Activated T-cell treated with anti-CD3 and anti-CD28 coated beads, Interleukin-2, amount 50 U/mL, for 72 hours (primary cell): ENCODE measurements around the gene OTOS. TPM values are rescaled to one million over a fixed set of nuclear protein-coding genes. Genes with fewer than 3 reads are reported as not detected.

ENCODE experiments used
- ATAC-seq, 2 donors: fragments of 150-1000 bp; cut with Tn5 transposase; replicated peaks in 1 of 2; 2 replicates each; pipeline ENCODE4 v1.10.0; 2021; ENCODE audit warnings: moderate library complexity in 2 of 2, mild to moderate bottlenecking in 1 of 2
- DNase-seq, 2 donors: peaks; one replicate each; pipeline ENCODE4 v3.0.0; 2021 to 2022; ENCODE audit warnings: mixed read lengths in 1 of 2
- H3K27ac Mint-ChIP-seq: one replicate; pipeline ENCODE4 v1.8.0; 2022; ENCODE audit warnings: mild to moderate bottlenecking, moderate library complexity, mixed read lengths
- H3K27me3 Mint-ChIP-seq: one replicate; pipeline ENCODE4 v1.8.0; 2022; ENCODE audit warnings: low read depth, mixed read lengths
- H3K36me3 Mint-ChIP-seq, 2 donors: one replicate each; pipeline ENCODE4 v1.8.0; 2022; ENCODE audit warnings: mixed read lengths in 2 of 2, mild to moderate bottlenecking in 1 of 2; ENCODE audit not compliant: insufficient read depth in 2 of 2
- H3K4me1 Mint-ChIP-seq: one replicate; pipeline ENCODE4 v1.8.0; 2022; ENCODE audit warnings: low read depth, mixed read lengths
- H3K4me3 Mint-ChIP-seq, 2 donors: one replicate each; pipeline ENCODE4 v1.8.0; 2022; ENCODE audit warnings: mild to moderate bottlenecking in 2 of 2, mixed read lengths in 2 of 2, moderate library complexity in 2 of 2
- H3K9me3 Mint-ChIP-seq, 2 donors: one replicate each; pipeline ENCODE4 v1.8.0; 2022; ENCODE audit warnings: mixed read lengths in 2 of 2
- total RNA-seq, 2 donors: library from RNA; stranded (reverse); gene quantifications; one replicate each; pipeline ENCODE4 v1.2.3, GENCODE V29; 2022

The OTOS gene
- total RNA-seq, 2 donors from 2014 or later: not detected

DNA sequence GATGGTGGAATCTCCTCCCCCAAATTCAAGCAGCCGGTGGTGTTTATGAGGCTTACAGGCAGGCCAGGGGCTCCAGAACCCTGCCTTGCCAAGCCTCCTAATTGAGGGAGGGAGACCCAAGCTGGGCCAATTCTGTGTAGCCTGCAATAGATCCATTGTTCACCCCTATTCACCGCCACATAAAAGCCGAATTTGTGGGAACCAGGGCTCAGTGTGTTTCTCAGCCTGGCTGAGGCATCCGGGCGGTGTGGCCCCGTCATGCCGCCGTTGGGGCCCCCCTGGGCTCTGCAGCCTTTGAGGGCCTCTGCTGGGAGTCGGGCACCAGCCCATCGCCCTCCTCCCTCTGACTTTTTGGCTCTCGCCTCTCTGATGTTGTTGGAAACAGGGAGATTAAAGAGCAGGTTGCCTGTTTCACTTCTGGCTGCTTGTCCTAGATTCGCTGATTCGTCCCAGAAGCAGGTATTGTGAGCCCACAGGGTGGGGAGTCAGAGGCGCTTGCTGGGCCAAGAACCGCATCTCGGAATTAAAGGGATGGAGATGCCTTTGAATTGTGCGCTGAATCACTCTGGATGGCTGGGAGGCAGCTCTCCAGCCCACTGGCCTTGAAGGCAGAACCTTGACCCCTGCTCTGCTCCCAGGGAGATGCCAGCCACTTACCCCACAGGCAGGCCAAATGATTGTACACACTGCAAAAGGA, 14.7 kb upstream of the OTOS start:
- no peak overlapping the region for H3K27ac Mint-ChIP-seq
- H3K9me3 Mint-ChIP-seq: no peaks in the 10 kb centered on the region
- H3K4me3 Mint-ChIP-seq: no peak overlapping the region
- H3K27me3 Mint-ChIP-seq: peaks cover 14% of the 10 kb centered on the region
- DNase-seq (no peak), ATAC-seq (no peak)
- H3K4me1 Mint-ChIP-seq: no peaks in the 10 kb centered on the region
- H3K36me3 Mint-ChIP-seq: no peaks in the 10 kb centered on the region

DNA sequence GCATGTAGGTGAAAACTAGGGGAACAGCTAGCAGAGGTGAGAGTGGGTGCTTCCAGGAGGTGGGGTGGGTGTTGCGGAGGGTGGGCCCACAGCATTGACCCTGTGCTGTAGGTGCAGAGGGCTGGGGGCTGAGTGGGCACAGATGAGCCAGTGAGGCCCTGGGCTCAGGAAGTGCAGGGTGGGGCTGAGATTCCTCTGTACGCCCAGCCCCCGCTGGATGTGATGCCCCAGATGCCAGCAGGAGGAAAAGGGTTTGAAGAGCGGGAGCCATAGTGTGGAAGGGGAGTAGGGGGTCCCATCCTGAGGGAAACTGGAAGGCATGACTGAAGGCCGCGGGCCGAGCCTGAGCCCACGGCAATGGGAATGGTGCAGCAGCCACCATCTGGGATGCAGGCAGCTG, 14.1 kb upstream of the OTOS start:
- H3K27me3 Mint-ChIP-seq: peaks cover 14% of the 10 kb centered on the region
- DNase-seq: no peak
- no peak for ATAC-seq
- H3K27ac Mint-ChIP-seq: no peak overlapping the region
- no peaks in the 10 kb centered on the region for H3K36me3 Mint-ChIP-seq
- H3K4me3 Mint-ChIP-seq: no peak overlapping the region
- H3K9me3 Mint-ChIP-seq: no peaks in the 10 kb centered on the region
- H3K4me1 Mint-ChIP-seq: no peaks in the 10 kb centered on the region

GRCh38 chr2:240153418-240153817, 13.0 kb upstream of the OTOS start:
- no peak overlapping the region for H3K4me3 Mint-ChIP-seq
- H3K4me1 Mint-ChIP-seq: no peaks in the 10 kb centered on the region
- ATAC-seq (no peak), DNase-seq (no peak)
- no peaks in the 10 kb centered on the region for H3K36me3 Mint-ChIP-seq
- H3K9me3 Mint-ChIP-seq: no peaks in the 10 kb centered on the region
- no peak overlapping the region for H3K27ac Mint-ChIP-seq
- H3K27me3 Mint-ChIP-seq: peaks cover 14% of the 10 kb centered on the region

DNA sequence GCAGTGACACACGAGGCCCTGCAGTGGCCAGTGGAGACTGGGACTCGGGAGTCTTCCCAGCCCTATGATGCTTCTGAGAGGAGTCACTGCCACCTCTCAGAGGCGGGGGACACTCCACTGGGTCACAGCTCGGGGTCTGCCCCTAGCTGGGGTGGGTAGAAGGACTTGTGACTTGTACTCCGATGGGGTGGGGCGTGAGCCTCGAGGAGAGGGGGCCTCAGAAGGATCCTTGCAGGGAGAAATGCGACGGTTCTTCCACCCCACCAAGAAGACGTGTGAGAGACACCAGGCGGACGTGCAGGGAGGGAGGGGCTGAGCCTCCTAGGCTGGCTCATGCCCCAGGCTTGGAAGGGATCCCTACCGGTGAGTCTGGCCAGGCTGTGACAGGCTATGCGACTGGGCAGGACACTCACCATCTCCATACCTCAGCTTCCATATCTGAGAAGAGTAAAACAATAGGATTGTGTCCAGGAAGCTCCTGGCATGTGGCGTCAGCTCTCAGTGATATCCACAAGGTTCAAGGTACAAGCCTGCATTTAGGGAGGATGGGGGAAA, 11.1 kb upstream of the OTOS start:
- no peak for ATAC-seq
- H3K36me3 Mint-ChIP-seq: no peaks in the 10 kb centered on the region
- peaks cover 7 to 8% of the 10 kb centered on the region in 2 donors for H3K9me3 Mint-ChIP-seq
- no peak overlapping the region for H3K4me3 Mint-ChIP-seq
- peaks cover 14% of the 10 kb centered on the region for H3K27me3 Mint-ChIP-seq
- no peak for DNase-seq
- H3K27ac Mint-ChIP-seq: no peak overlapping the region
- no peaks in the 10 kb centered on the region for H3K4me1 Mint-ChIP-seq

DNA sequence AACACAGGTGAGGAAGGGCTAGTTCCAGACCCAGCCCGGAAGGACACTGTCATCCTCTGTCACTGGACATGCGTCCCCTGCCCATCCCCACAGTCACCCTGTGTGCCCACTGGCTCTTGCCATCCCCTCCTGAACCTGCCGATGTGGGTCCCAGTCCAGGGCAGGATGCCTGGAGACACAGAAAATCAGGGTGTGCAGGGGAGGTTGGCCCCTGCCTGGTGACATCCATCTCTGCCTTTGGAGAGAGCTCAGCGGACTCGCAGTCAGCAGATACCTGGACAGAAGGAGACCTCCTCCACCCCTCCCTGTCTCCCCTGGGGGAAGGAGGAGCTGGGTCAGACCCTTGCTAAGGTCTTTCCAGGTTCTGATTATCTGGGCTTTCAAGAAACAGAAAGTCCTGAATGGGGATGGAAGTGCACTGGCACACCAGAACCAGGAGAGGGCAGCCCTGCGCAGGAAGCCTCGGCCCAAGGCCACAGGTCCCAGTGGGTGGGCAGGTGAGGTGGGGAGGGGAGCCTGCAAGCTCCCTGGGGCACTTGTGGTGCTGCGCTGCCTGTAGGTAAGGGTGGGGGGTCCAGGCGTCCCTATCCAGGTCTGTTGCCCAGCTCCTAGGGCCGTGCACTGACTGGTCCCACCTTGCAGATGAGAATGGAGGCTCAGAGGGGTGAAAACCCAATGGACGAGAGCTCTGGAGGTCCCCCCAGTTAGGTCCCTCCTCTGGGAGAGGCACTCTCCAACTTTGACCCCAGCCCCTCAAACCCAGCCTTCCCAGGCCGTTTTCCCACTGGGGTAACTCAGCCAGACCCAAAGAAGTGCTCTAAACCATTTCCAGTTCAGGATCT, 9.7 kb upstream of the OTOS start:
- DNase-seq (peak; percentile 40 to 43), ATAC-seq (peak; percentile 49 to 62)
- Mint-ChIP-seq H3K4me3 (no peak overlapping the region), H3K27me3 (peaks cover 14% of the 10 kb centered on the region), H3K27ac (no peak overlapping the region), H3K36me3 (no peaks in the 10 kb centered on the region), H3K4me1 (no peaks in the 10 kb centered on the region), H3K9me3 (peaks cover 7 to 8% of the 10 kb centered on the region in 2 donors)

DNA sequence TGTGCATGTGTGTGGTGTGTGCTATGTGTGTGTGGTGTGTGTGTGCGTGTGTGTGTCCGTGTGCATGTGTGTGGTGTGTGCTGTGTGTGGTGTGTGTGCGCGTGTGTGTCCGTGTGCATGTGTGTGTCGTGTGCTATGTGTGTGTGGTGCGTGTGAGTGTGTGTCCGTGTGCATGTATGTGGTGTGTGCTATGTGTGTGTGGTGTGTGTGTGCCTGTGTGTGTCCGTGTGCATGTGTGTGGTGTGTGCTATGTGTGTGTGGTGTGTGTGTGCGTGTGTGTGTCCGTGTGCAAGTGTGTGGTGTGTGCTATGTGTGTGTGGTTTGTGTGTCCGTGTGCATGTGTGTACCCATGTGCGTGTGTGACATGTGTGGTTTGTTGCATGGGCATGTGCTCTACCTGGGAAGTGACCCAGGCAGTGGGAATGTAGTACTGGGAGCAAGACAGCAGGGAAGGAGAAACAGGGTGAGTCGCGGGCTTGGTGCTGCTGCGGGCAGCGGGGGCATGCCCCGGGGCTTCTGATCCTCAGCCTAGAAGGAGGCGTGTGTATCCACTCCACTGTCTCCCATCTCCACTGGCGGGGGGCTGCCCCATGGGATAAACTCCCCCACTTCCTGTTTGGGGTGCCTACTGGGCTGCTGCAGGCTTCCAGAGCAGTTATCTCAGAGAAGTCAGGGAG, 7.6 kb upstream of the OTOS start:
- Mint-ChIP-seq H3K36me3 (no peaks in the 10 kb centered on the region), H3K4me3 (no peak overlapping the region), H3K27ac (no peak overlapping the region), H3K9me3 (peaks cover 7 to 8% of the 10 kb centered on the region in 2 donors), H3K27me3 (peaks cover 9% of the 10 kb centered on the region), H3K4me1 (no peaks in the 10 kb centered on the region)
- ATAC-seq: no peak
- DNase-seq: no peak

DNA sequence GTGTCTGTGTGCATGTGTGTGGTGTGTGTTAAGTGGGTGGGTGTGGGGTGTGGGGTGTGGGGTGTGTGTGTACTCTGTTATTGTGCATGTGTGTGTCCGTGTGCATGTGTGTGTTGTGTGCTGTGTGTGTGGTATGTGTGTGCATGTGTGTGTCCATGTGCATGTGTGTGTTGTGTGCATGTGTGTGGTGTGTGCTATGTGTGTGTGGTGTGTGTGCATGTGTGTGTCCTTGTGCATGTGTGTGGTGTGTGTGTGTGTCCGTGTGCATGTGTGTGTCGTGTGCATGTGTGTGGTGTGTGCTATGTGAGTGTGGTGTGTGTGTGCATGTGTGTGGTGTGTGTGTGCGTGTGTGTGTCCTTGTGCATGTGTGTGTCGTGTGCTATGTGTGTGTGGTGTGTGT, 6.9 kb upstream of the OTOS start:
- H3K27ac Mint-ChIP-seq: no peak overlapping the region
- H3K9me3 Mint-ChIP-seq: peaks cover 7 to 8% of the 10 kb centered on the region in 2 donors
- H3K36me3 Mint-ChIP-seq: no peaks in the 10 kb centered on the region
- no peak for ATAC-seq
- no peak overlapping the region for H3K4me3 Mint-ChIP-seq
- DNase-seq: no peak
- peaks cover 4% of the 10 kb centered on the region for H3K27me3 Mint-ChIP-seq
- H3K4me1 Mint-ChIP-seq: no peaks in the 10 kb centered on the region

DNA sequence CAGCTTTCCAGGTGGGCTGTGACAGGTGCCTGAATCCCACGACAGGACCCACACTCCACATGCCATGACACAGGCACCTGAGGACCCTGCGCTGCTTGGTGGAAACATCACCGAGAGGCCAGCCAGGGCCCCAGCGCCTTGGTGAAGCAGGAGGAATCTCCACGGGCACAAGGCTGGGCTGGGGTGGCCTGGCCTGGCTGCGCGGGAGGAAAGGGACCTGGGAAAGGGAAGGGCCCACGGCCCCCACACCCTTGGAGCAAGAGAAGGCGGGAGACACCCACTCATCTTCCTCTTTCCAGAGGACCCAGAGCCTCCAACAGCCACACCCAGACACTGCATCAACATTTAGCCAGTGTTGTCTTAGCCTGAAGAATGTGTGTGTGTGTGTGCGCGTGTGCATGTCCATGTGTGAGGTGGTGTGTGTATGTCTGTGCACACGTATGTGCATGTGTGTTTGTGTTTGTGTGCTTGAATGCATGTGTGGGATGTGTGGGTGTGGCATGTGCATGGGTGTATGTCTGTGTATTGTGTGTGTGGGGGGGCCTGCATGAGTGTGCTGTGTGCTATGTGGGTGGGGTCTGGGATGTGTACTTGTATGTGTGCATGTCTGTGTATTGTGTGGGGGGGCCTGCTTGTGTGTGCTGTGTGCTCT, 6.3 kb upstream of the OTOS start:
- DNase-seq (no peak), ATAC-seq (no peak)
- Mint-ChIP-seq H3K27me3 (no peaks in the 10 kb centered on the region), H3K4me3 (no peak overlapping the region), H3K9me3 (peaks cover 7 to 8% of the 10 kb centered on the region in 2 donors), H3K27ac (no peak overlapping the region), H3K4me1 (no peaks in the 10 kb centered on the region), H3K36me3 (no peaks in the 10 kb centered on the region)

GRCh38 chr2:240146141-240146561, 5.7 kb upstream of the OTOS start:
- Mint-ChIP-seq H3K36me3 (no peaks in the 10 kb centered on the region), H3K27ac (no peak overlapping the region), H3K9me3 (peaks cover 7 to 8% of the 10 kb centered on the region in 2 donors), H3K4me1 (no peaks in the 10 kb centered on the region), H3K27me3 (no peaks in the 10 kb centered on the region), H3K4me3 (no peak overlapping the region)
- ATAC-seq (no peak), DNase-seq (no peak)

GRCh38 chr2:240145461-240145860, 5.0 kb upstream of the OTOS start:
- Mint-ChIP-seq H3K27ac (no peak overlapping the region), H3K4me1 (no peaks in the 10 kb centered on the region), H3K36me3 (no peaks in the 10 kb centered on the region), H3K27me3 (no peaks in the 10 kb centered on the region), H3K9me3 (peaks cover 7 to 8% of the 10 kb centered on the region in 2 donors), H3K4me3 (no peak overlapping the region)
- ATAC-seq (no peak), DNase-seq (no peak)

- no peaks in the 10 kb centered on the region for H3K27me3 Mint-ChIP-seq
- no peak overlapping the region for H3K27ac Mint-ChIP-seq
- no peak for DNase-seq
These were observed 4.3 kb upstream of the OTOS start for GRCh38 chr2:240144649-240145261.

DNA sequence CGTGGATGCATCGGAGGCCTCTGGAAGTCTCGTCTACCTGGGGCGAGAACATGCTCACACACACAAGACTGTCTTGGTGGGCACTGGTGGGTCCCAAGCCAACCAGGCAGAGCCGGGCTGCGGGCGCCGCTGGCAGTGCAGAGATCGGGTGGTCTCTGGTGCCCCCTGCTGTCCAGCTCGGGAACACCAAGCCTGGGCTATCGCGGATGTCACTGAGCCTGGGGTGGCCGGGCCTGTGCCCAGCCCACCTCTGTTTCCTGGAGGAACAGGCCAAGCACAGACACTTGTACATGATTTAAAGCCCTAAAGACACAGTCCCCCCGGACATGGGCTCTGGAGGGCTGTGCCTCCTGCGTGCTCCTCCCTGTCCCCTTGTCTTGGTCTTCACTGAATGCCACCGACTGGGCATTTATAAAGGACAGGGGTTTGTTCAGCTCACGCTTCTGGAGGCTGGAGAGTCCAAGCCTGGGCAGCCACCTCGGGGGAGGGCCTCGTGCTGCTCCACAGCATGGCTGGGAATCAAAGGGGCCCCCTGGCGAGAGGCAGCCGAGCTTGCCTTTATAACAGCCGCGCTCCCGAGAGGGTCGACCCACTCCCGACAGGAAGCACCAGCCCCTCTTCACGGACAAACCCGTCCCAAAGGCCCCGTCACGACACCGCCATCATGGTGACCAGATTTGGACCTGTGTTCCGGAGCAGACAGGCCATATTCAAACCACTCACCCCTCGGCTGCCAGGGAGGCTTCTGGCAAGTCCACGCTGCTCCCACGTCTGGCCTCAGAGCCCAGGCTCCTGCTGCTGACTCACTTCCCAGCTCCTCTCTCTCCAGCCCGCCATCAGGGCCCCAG, 3.6 kb upstream of the OTOS start:
- Mint-ChIP-seq H3K27me3 (no peaks in the 10 kb centered on the region), H3K4me3 (no peak overlapping the region), H3K4me1 (no peaks in the 10 kb centered on the region), H3K9me3 (peaks cover 7 to 8% of the 10 kb centered on the region in 2 donors), H3K36me3 (no peaks in the 10 kb centered on the region), H3K27ac (no peak overlapping the region)
- peak; percentile 89 to 92 for ATAC-seq
- DNase-seq: peak; percentile 79 to 86

More at GRCh38 chr2:240144649-240145261, 4.3 kb upstream of the OTOS start:
- no peak for ATAC-seq
- Mint-ChIP-seq H3K4me1 (no peaks in the 10 kb centered on the region), H3K36me3 (no peaks in the 10 kb centered on the region), H3K9me3 (peaks cover 7 to 8% of the 10 kb centered on the region in 2 donors), H3K4me3 (no peak overlapping the region)
